HEK293T (cell line): Measurements from ENCODE around the gene EXOC3L1.

Experiments used
- ARNT ChIP-seq: fragments of 450-650 bp; IDR thresholded peaks from 2 replicates; pipeline ENCODE4 v1.6.1; 2017; ENCODE audit warnings: mild to moderate bottlenecking
- BHLHE40 ChIP-seq: fragments of 450-650 bp; IDR thresholded peaks from 2 replicates; pipeline ENCODE4 v1.6.1; 2016; ENCODE audit warnings: mild to moderate bottlenecking, moderate library complexity, borderline replicate concordance
- ELF4 ChIP-seq: fragments of 450-650 bp; IDR thresholded peaks from 2 replicates; pipeline ENCODE4 v1.6.1; 2017; ENCODE audit warnings: antibody characterized with exemption
- FOXA1 ChIP-seq: fragments of 450-650 bp; IDR thresholded peaks from 2 replicates; pipeline ENCODE4 v1.6.1; 2016; ENCODE audit warnings: mild to moderate bottlenecking
- FOXM1 ChIP-seq: fragments of 450-650 bp; IDR thresholded peaks from 2 replicates; pipeline ENCODE4 v1.6.1; 2017; ENCODE audit warnings: mild to moderate bottlenecking, borderline replicate concordance
- HDGF ChIP-seq: fragments of 450-650 bp; IDR thresholded peaks from 2 replicates; pipeline ENCODE4 v1.6.1; 2017; ENCODE audit warnings: antibody characterized with exemption, borderline replicate concordance
- L3MBTL2 ChIP-seq: fragments of 450-650 bp; conservative IDR thresholded peaks from 2 replicates; pipeline ENCODE4 v1.6.1; 2016; ENCODE audit warnings: mild to moderate bottlenecking
- LEF1 ChIP-seq: fragments of 450-650 bp; IDR thresholded peaks from 2 replicates; pipeline ENCODE4 v1.6.1; 2017; ENCODE audit warnings: mild to moderate bottlenecking, borderline replicate concordance
- NFRKB ChIP-seq: fragments of 450-650 bp; IDR thresholded peaks from 2 replicates; pipeline ENCODE4 v1.6.1; 2016; ENCODE audit warnings: mild to moderate bottlenecking, moderate library complexity
- SP1 ChIP-seq: fragments of 450-650 bp; IDR thresholded peaks from 2 replicates; pipeline ENCODE4 v1.6.1; 2017
- SUZ12 ChIP-seq: fragments of 450-650 bp; IDR thresholded peaks from 2 replicates; pipeline ENCODE4 v1.6.1; 2016; ENCODE audit warnings: mild to moderate bottlenecking
- TARDBP ChIP-seq: fragments of 450-650 bp; IDR thresholded peaks from 2 replicates; pipeline ENCODE4 v1.6.1; 2016
- ZNF384 ChIP-seq: fragments of 450-650 bp; IDR thresholded peaks from 2 replicates; pipeline ENCODE4 v1.6.1; 2016
- TF ChIP-seq, protein P1 (sequence below): fragments of 450-650 bp; IDR thresholded peaks from 2 replicates; pipeline ENCODE4 v1.6.1; 2016

DNA sequence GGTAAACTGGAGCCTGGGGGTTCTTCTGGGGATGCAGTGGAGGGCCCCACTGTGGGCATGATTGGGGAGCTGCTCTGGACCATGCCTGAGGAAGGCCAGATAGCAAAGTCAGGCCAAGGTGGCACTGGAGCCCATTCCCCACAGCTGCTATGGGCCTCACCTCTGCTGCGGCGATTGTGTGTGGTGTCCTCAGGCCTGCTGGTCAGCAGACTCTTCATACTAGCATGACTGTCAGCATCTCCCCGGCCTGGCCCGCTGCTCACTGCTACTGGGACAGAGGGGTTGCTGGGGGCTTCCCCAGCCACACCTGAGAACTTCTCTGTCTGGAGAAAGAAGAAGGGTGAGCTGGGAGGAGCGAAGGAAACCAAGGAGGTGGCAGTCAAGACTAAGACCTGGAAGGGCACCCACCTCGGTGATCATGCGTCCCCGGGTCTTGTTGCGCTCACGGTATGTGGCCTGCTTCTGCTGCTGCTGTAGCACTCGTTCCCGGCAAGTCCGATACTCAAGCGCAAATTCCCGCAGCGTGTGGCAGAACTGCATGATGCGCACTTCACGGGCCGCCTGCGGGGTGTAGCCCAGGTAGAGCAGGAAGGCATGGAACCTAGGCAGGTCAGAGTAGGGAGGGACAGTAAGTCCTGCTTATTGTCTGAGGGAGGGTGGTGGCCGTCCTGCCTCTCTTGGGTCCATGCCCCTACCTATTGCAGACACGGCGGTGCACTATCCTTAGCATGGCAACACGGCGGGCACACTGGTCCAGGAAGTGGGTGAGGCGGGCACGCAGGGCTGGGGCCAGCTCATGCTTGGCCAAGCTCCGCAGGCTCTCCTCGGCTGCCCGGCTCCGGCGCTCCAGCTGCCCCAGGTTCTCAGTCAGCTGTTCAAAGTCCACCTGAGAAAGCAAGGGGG is 40.2 kb upstream of the EXOC3L1 start:
- TF ChIP-seq FOXM1 (no peak), L3MBTL2 (no peak), LEF1 (no peak), NFRKB (no peak), FOXA1 (no peak), TARDBP (no peak), ELF4 (no peak), SP1 (no peak), ZNF384 (no peak), SUZ12 (no peak), HDGF (no peak), BHLHE40 (no peak), ARNT (no peak)
- TF ChIP-seq, protein P1, sequence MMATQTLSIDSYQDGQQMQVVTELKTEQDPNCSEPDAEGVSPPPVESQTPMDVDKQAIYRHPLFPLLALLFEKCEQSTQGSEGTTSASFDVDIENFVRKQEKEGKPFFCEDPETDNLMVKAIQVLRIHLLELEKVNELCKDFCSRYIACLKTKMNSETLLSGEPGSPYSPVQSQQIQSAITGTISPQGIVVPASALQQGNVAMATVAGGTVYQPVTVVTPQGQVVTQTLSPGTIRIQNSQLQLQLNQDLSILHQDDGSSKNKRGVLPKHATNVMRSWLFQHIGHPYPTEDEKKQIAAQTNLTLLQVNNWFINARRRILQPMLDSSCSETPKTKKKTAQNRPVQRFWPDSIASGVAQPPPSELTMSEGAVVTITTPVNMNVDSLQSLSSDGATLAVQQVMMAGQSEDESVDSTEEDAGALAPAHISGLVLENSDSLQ = no peak
